ENCODE results near the gene GPATCH4. TPM values are rescaled to one million over a fixed set of nuclear protein-coding genes. Genes with fewer than 3 reads are reported as not detected.
"Not testable (repeated sequence)": the region's sequence is repeated elsewhere in the genome, so short reads cannot be mapped to it uniquely, and the experiment has no call there.

GPATCH4 gene
- total RNA-seq, 1 experiment from 2014 or later: 44.4 TPM

- ATAC-seq (no peak), DNase-seq (ENCODE audit: low read depth, low spot score) (no peak)
- intact Hi-C loops (cut with micrococcal nuclease; ENCODE audit: unreplicated experiment) (no loop called here), in situ Hi-C loops (cut with HindIII; ENCODE audit: low pct_unique_long_range_greater_than_20kb, low sequenced_read_pairs) (no loop called here)
- Histone ChIP-seq H3K4me3 (ENCODE audit: low read depth in 2 of 2, low read length in 2 of 2) (peak overlapping the region in 1 of 2 experiments; percentile 6; a peak in 1 of 4 replicates), H3K4me1 (ENCODE audit: control insufficient read depth, insufficient read depth, low read length) (peaks cover 4% of the 10 kb centered on the region), H3K27me3 (ENCODE audit: control insufficient read depth, insufficient read depth, low read length) (no peaks in the 10 kb centered on the region), H3K27ac (ENCODE audit: low read length) (no peak overlapping the region), H3K9me3 (ENCODE audit: control insufficient read depth, insufficient read depth, low read depth, low read length) (no peaks in the 10 kb centered on the region), H3K36me3 (ENCODE audit: control insufficient read depth, insufficient read depth, low read length) (no peaks in the 10 kb centered on the region)
- ChIA-PET CTCF (no interaction called here), POLR2A (no interaction called here)
- BruUV-seq (replicated peaks): no TSS peak
- TF ChIP-seq TCF7L2 (IDR thresholded peaks at IDR 0.05; ENCODE audit: low read depth, low read length) (no peak), CTCF (IDR thresholded peaks at IDR 0.05) (no peak), REST (IDR thresholded peaks at IDR 0.05; ENCODE audit: insufficient read depth in 1 of 2, low read depth in 2 of 2, low read length in 1 of 2) (no peak), POLR2AphosphoS5 (IDR thresholded peaks at IDR 0.05; ENCODE audit: low read depth, low read length) (no peak), SIN3A (IDR thresholded peaks at IDR 0.05; ENCODE audit: borderline replicate concordance, insufficient read depth, low read depth, low read length) (no peak)
Measured at GRCh38 chr1:156615946-156616345, 14.7 kb upstream of the GPATCH4 start.

- no TSS peak for BruUV-seq (replicated peaks)
- DNase-seq (ENCODE audit: low read depth, low spot score): no peak
- no peaks in the 10 kb centered on the region for H3K27me3 ChIP-seq (ENCODE audit: control insufficient read depth, insufficient read depth, low read length)
- no peak for ATAC-seq
- CTCF ChIA-PET: interaction anchor here (0.6 to 1.4 kb wide), 4 partner anchors 11 to 92 kb away, joined by 3 to 10 read pairs (median 4); no protein-coding TSS in a partner anchor
- H3K27ac ChIP-seq (ENCODE audit: low read length): no peak overlapping the region
- no peaks in the 10 kb centered on the region for H3K9me3 ChIP-seq (ENCODE audit: control insufficient read depth, insufficient read depth, low read depth, low read length)
- POLR2A ChIA-PET: interaction anchor here (0.6 kb wide), 1 partner anchor 167 kb away, joined by 4 read pairs; no protein-coding TSS in a partner anchor
- peaks cover 9% of the 10 kb centered on the region for H3K4me1 ChIP-seq (ENCODE audit: control insufficient read depth, insufficient read depth, low read length)
- in situ Hi-C loops (cut with HindIII; ENCODE audit: low pct_unique_long_range_greater_than_20kb, low sequenced_read_pairs): no loop called here
- no peak overlapping the region for H3K4me3 ChIP-seq (ENCODE audit: low read depth in 2 of 2, low read length in 2 of 2)
- no peak for TF ChIP-seq SIN3A (IDR thresholded peaks at IDR 0.05; ENCODE audit: borderline replicate concordance, insufficient read depth, low read depth, low read length)
- TF ChIP-seq TCF7L2 (IDR thresholded peaks at IDR 0.05; ENCODE audit: low read depth, low read length): no peak
- no peak for TF ChIP-seq REST (IDR thresholded peaks at IDR 0.05; ENCODE audit: insufficient read depth in 1 of 2, low read depth in 2 of 2, low read length in 1 of 2)
- no peak for TF ChIP-seq CTCF (IDR thresholded peaks at IDR 0.05)
- TF ChIP-seq POLR2AphosphoS5 (IDR thresholded peaks at IDR 0.05; ENCODE audit: low read depth, low read length): no peak
- intact Hi-C loops (cut with micrococcal nuclease; ENCODE audit: unreplicated experiment): no loop called here
- no peaks in the 10 kb centered on the region for H3K36me3 ChIP-seq (ENCODE audit: control insufficient read depth, insufficient read depth, low read length)
Measured at GRCh38 chr1:156612666-156613065, 11.4 kb upstream of the GPATCH4 start.

GRCh38 chr1:156610072-156610471 is 8.8 kb upstream of the GPATCH4 start:
- H3K4me1 ChIP-seq (ENCODE audit: control insufficient read depth, insufficient read depth, low read length); DNase-seq (ENCODE audit: low read depth, low spot score); BruUV-seq (replicated peaks); in situ Hi-C loops (cut with HindIII; ENCODE audit: low pct_unique_long_range_greater_than_20kb, low sequenced_read_pairs); H3K27ac ChIP-seq (ENCODE audit: low read length); CTCF ChIA-PET; H3K9me3 ChIP-seq (ENCODE audit: control insufficient read depth, insufficient read depth, low read depth, low read length); H3K4me3 ChIP-seq (ENCODE audit: low read depth in 2 of 2, low read length in 2 of 2); H3K27me3 ChIP-seq (ENCODE audit: control insufficient read depth, insufficient read depth, low read length); H3K36me3 ChIP-seq (ENCODE audit: control insufficient read depth, insufficient read depth, low read length); POLR2A ChIA-PET; ATAC-seq; intact Hi-C loops (cut with micrococcal nuclease; ENCODE audit: unreplicated experiment): not testable (repeated sequence)

All from Panc1 (cell line).